ENCODE measurements around the gene TGM1. TPM values are rescaled to one million over a fixed set of nuclear protein-coding genes. Genes with fewer than 3 reads are reported as not detected.

TGM1 gene
- total and polyA plus RNA-seq, 7 donors: 0.33 to 2.7 (median 0.89) TPM; not detected in 1

- Histone ChIP-seq H3K36me3 (peaks cover 16 to 59% (median 27%) of the 10 kb centered on the region in 4 donors), H3K27me3 (no peaks in the 10 kb centered on the region), H3K4me3 (no peak overlapping the region), H3K27ac (no peak overlapping the region), H3K9me3 (no peaks in the 10 kb centered on the region), H3K4me1 (peaks cover 0 to 5% (median 0%) of the 10 kb centered on the region in 4 donors)
- WGBS, 2 donors: 96% methylated on average over 11 of the region's 11 CpGs
- DNase-seq: no peak
- TF ChIP-seq POLR2AphosphoS5 (IDR thresholded peaks at IDR 0.05) (no peak), POLR2A (IDR thresholded peaks at IDR 0.05) (no peak), EP300 (IDR thresholded peaks at IDR 0.05) (no peak)
- TF ChIP-seq, protein P1, sequence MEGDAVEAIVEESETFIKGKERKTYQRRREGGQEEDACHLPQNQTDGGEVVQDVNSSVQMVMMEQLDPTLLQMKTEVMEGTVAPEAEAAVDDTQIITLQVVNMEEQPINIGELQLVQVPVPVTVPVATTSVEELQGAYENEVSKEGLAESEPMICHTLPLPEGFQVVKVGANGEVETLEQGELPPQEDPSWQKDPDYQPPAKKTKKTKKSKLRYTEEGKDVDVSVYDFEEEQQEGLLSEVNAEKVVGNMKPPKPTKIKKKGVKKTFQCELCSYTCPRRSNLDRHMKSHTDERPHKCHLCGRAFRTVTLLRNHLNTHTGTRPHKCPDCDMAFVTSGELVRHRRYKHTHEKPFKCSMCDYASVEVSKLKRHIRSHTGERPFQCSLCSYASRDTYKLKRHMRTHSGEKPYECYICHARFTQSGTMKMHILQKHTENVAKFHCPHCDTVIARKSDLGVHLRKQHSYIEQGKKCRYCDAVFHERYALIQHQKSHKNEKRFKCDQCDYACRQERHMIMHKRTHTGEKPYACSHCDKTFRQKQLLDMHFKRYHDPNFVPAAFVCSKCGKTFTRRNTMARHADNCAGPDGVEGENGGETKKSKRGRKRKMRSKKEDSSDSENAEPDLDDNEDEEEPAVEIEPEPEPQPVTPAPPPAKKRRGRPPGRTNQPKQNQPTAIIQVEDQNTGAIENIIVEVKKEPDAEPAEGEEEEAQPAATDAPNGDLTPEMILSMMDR (IDR thresholded peaks at IDR 0.05): no peak
- intact Hi-C loops (cut with DNase I): no loop called here
Observed at GRCh38 chr14:24292118-24292807, 29.3 kb upstream of the TGM1 start.

DNA sequence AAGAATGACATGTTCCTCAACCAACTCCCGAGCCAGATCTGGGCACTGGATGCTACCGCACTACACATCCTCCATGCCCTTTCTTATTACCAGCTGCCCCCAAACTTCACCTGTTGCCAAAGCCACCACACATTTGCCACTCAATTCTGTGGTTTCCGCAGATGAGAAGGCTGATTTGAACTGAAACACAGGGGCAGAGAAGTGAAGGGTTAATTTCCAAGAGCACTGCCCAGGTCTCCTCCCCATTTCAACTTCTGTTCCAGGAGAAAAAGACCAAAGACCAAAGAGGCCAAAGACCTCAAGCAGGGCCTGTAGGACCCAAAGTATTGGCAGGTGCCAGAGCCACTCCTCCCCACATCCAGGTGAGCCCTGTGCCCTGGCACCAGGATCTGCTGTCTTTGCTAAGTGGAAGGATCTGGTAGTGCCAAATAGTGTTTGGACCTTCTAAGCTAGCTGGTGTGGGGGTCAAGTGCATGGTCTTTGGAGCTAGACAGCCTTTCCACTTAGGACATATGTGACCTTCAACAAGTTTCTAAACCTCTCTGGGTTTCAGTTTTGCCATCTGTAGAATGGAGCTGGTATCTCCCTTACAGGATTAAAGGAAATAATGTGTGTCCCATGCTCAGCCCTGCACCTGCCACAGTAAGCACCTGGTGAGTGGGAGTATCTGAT is 28.6 kb upstream of the TGM1 start:
- DNase-seq: no peak
- peaks cover 16 to 59% (median 26%) of the 10 kb centered on the region in 4 donors for H3K36me3 ChIP-seq
- TF ChIP-seq, protein P1 (IDR thresholded peaks at IDR 0.05): no peak
- TF ChIP-seq POLR2A (IDR thresholded peaks at IDR 0.05) (no peak), EP300 (IDR thresholded peaks at IDR 0.05) (no peak), POLR2AphosphoS5 (IDR thresholded peaks at IDR 0.05) (no peak)
- no peaks in the 10 kb centered on the region for H3K27me3 ChIP-seq
- H3K4me3 ChIP-seq: no peak overlapping the region
- H3K27ac ChIP-seq: no peak overlapping the region
- intact Hi-C loops (cut with DNase I): no loop called here
- 95 to 96% methylated on average over 3 of the region's 3 CpGs for WGBS, 2 donors
- peaks cover 0 to 3% (median 0%) of the 10 kb centered on the region in 4 donors for H3K4me1 ChIP-seq
- no peaks in the 10 kb centered on the region for H3K9me3 ChIP-seq

DNA sequence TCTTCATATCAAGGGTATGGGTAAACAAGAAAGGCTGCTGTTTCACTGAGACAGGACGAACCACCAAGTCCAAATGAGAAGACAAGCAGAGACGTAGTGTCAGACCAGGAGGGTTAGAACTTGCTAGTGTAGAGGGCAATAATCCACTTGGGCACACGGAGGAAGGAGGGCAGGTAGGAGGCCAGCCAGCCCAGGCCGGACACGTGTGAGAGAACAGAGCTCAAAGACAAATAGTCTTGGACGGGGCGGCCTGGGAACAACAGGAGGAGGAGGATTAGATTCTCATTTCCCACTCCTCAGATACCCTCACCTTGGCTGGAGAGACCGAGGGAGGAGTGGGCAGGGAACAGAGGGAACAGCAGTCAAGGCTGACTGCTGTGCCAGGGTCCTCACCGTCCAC is 27.8 kb upstream of the TGM1 start:
- intact Hi-C loops (cut with DNase I): no loop called here
- Histone ChIP-seq H3K27me3 (no peaks in the 10 kb centered on the region), H3K9me3 (no peaks in the 10 kb centered on the region), H3K4me3 (no peak overlapping the region), H3K36me3 (peaks cover 16 to 50% (median 19%) of the 10 kb centered on the region in 4 donors), H3K4me1 (no peaks in the 10 kb centered on the region), H3K27ac (no peak overlapping the region)
- TF ChIP-seq, protein P1 (IDR thresholded peaks at IDR 0.05): no peak
- 93% methylated on average over 9 of the region's 9 CpGs for WGBS, 2 donors
- DNase-seq: no peak

DNA sequence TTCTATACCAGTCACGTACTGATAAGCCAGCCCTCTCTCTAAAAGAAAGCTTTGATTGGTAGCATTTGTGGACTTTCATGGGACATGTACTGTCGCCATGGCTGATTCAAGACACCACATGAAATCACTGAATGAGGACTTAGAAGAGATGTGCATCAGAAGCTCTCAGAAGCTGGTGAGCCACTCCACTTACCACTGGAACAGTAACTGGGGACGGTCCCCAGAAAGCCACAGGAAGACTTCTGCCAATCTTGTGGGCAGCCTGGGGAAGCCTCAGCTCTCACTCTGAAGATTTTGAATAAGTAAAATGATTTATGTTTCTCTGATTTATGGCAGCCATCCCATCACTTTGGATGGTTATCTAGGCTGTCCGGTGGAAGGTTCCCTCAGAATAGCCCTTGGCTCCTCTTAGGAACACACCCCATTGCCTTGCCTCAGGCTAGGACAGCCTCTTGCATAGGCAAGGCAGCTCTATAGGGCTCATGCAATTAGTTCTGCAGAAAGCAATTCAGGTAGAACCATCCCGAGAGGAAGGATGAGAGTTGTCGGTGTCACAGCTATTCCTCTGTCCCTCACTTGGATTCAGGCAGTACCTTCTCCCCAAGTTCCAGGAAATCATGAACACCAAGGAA is 26.8 kb upstream of the TGM1 start:
- no peaks in the 10 kb centered on the region for H3K27me3 ChIP-seq
- H3K36me3 ChIP-seq: peaks cover 13 to 40% (median 16%) of the 10 kb centered on the region in 4 donors
- H3K9me3 ChIP-seq: no peaks in the 10 kb centered on the region
- H3K4me1 ChIP-seq: no peaks in the 10 kb centered on the region
- no peak overlapping the region for H3K4me3 ChIP-seq
- TF ChIP-seq POLR2A (IDR thresholded peaks at IDR 0.05): no peak
- DNase-seq: no peak
- H3K27ac ChIP-seq: no peak overlapping the region
- 68 to 72% methylated on average over 6 of the region's 6 CpGs for WGBS, 2 donors
- intact Hi-C loops (cut with DNase I): no loop called here

DNA sequence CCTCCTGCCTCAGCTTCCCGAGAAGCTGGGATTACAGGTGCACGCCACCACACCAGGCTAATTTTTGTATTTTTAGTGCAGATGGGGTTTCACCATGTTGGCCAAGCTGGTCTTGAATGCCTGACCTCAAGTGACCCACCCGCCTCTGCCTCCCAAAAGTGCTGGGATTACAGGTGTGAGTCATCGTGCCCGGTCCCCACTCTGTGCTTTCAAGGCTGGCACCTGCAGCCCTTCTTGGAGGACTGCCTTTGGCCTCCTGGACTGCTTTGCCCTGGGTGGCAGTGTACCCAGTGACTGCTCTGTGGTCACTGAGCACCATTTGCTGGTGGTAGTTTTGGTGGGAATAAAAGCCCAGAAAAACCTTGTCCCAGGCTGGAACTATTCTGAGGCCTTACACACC is 24.0 kb upstream of the TGM1 start:
- H3K27me3 ChIP-seq: no peaks in the 10 kb centered on the region
- peaks cover 11 to 29% (median 14%) of the 10 kb centered on the region in 4 donors for H3K36me3 ChIP-seq
- intact Hi-C loops (cut with DNase I): no loop called here
- no peaks in the 10 kb centered on the region for H3K4me1 ChIP-seq
- no peak overlapping the region for H3K4me3 ChIP-seq
- H3K27ac ChIP-seq: no peak overlapping the region
- TF ChIP-seq, protein P1 (IDR thresholded peaks at IDR 0.05): no peak
- TF ChIP-seq POLR2A (IDR thresholded peaks at IDR 0.05) (no peak), POLR2AphosphoS5 (IDR thresholded peaks at IDR 0.05) (no peak), EP300 (IDR thresholded peaks at IDR 0.05) (no peak)
- no peaks in the 10 kb centered on the region for H3K9me3 ChIP-seq
- WGBS, 2 donors: 96 to 97% methylated on average over 5 of the region's 5 CpGs
- DNase-seq: no peak

Measured in sigmoid colon (tissue), 7 donors.